IMR-90 (cell line): Measurements from ENCODE around the gene FKBP14. TPM values are rescaled to one million over a fixed set of nuclear protein-coding genes. Genes with fewer than 3 reads are reported as not detected.

ENCODE experiments used
- ATAC-seq: fragments of 200-7000 bp; cut with Tn5 transposase; 2 replicates; pipeline ENCODE4 v1.9.1; 2020; ENCODE audit warnings: low read depth, mild to moderate bottlenecking, moderate library complexity
- BruUV-seq: library from RNA; stranded (reverse); fragments of 400-500 nt; replicated peaks from 2 replicates; lab custom pipeline; 2021; lab: Mats Ljungman, UMichigan
- CTCF ChIA-PET: fragments of 300-600 bp; formaldehyde crosslinking; extraction: SDS; loops from one replicate; lab custom pipeline; 2021; ENCODE audit warnings: antibody characterized with exemption; lab: Yijun Ruan, JAX
- POLR2A ChIA-PET: fragments of 300-600 bp; sonication (Branson Sonifier 250); formaldehyde crosslinking; loops from one replicate; lab custom pipeline; 2022; ENCODE audit warnings: antibody characterized with exemption; ENCODE audit not compliant: unreplicated experiment; lab: Charles Lee
- DNase-seq: peaks from one replicate; pipeline ENCODE4 v3.0.0; 2013
- H2AFZ ChIP-seq: replicated peaks from 2 replicates; pipeline ENCODE3; 2013; ENCODE audit warnings: low read length, mild to moderate bottlenecking; ENCODE audit not compliant: poor library complexity
- H2AK5ac ChIP-seq: 2 replicates; pipeline ENCODE4 v1.6.1; 2013; ENCODE audit warnings: low read depth, low read length, inconsistent platforms
- H2AK9ac ChIP-seq: replicated peaks from 2 replicates; pipeline ENCODE3; 2013; ENCODE audit warnings: mild to moderate bottlenecking, low read depth, low read length, moderate library complexity; ENCODE audit not compliant: poor library complexity
- H2BK120ac ChIP-seq: 2 replicates; pipeline ENCODE4 v1.6.1; 2013; ENCODE audit warnings: low read depth, low read length, inconsistent platforms
- H2BK15ac ChIP-seq: 3 replicates; pipeline ENCODE4 v1.6.1; 2013; ENCODE audit warnings: low read depth, low read length, inconsistent platforms
- H2BK20ac ChIP-seq: 2 replicates; pipeline ENCODE4 v1.6.1; 2013; ENCODE audit warnings: low read depth, mild to moderate bottlenecking, inconsistent platforms, low read length, moderate library complexity
- H2BK5ac ChIP-seq: 2 replicates; pipeline ENCODE4 v1.6.1; 2013; ENCODE audit warnings: mild to moderate bottlenecking, low read depth, low read length, inconsistent platforms; ENCODE audit not compliant: poor library complexity, severe bottlenecking
- H3K14ac ChIP-seq: replicated peaks from 2 replicates; pipeline ENCODE4 v1.6.1; 2013; ENCODE audit warnings: low read depth, low read length, inconsistent platforms
- H3K18ac ChIP-seq: 2 replicates; pipeline ENCODE4 v1.6.1; 2013; ENCODE audit warnings: low read depth, low read length, control low read depth
- H3K23ac ChIP-seq: 2 replicates; pipeline ENCODE4 v1.6.1; 2013; ENCODE audit warnings: low read depth, low read length, inconsistent platforms
- H3K27ac ChIP-seq: 2 replicates; pipeline ENCODE4 v1.5.1; 2013; ENCODE audit warnings: mild to moderate bottlenecking, control low read depth, low read length; ENCODE audit not compliant: insufficient read depth
- H3K27me3 ChIP-seq: 2 replicates; pipeline ENCODE4 v1.6.1; 2013; ENCODE audit warnings: low read length; ENCODE audit not compliant: control insufficient read depth, insufficient read depth
- H3K36me3 ChIP-seq: 2 replicates; pipeline ENCODE4 v1.6.1; 2013; ENCODE audit warnings: low read length, mixed read lengths; ENCODE audit not compliant: control insufficient read depth, insufficient read depth
- H3K4ac ChIP-seq: 2 replicates; pipeline ENCODE4 v1.6.1; 2013; ENCODE audit warnings: low read depth, low read length, inconsistent platforms
- H3K4me1 ChIP-seq: 2 replicates; pipeline ENCODE4 v1.6.1; 2013; ENCODE audit warnings: low read length, mixed read lengths; ENCODE audit not compliant: control insufficient read depth, insufficient read depth
- H3K4me2 ChIP-seq: 2 replicates; pipeline ENCODE4 v1.6.1; 2013; ENCODE audit warnings: low read depth, mild to moderate bottlenecking, control low read depth, low read length, moderate library complexity
- H3K4me3 ChIP-seq: 2 replicates; pipeline ENCODE4 v1.5.1; 2013; ENCODE audit warnings: low read depth, mild to moderate bottlenecking, control low read depth, low read length, moderate library complexity; ENCODE audit not compliant: insufficient read depth
- H3K56ac ChIP-seq: 2 replicates; pipeline ENCODE4 v1.6.1; 2013; ENCODE audit warnings: low read length, inconsistent platforms; ENCODE audit not compliant: insufficient read depth; ENCODE audit errors: extremely low read depth
- H3K79me1 ChIP-seq, 2 experiments: 2 replicates each; pipeline ENCODE4 v1.6.1; 2013; ENCODE audit warnings: low read length in 2 of 2, inconsistent platforms in 1 of 2, low read depth in 1 of 2
- H3K9ac ChIP-seq: 2 replicates; pipeline ENCODE4 v1.6.1; 2013; ENCODE audit warnings: low read depth, low read length, control low read depth
- H3K9me1 ChIP-seq: 2 replicates; pipeline ENCODE4 v1.6.1; 2013; ENCODE audit warnings: low read length, inconsistent platforms; ENCODE audit not compliant: insufficient read depth
- H3K9me3 ChIP-seq: 2 replicates; pipeline ENCODE4 v1.6.1; 2013; ENCODE audit warnings: low read length; ENCODE audit not compliant: control insufficient read depth, insufficient read depth
- H4K20me1 ChIP-seq: 2 replicates; pipeline ENCODE4 v1.6.1; 2013; ENCODE audit warnings: low read length, inconsistent platforms; ENCODE audit not compliant: insufficient read depth
- H4K5ac ChIP-seq: 2 replicates; pipeline ENCODE4 v1.6.1; 2013; ENCODE audit warnings: mild to moderate bottlenecking, low read depth, low read length, control low read depth
- H4K8ac ChIP-seq, 2 experiments: 2 replicates each; pipeline ENCODE4 v1.6.1; 2013; ENCODE audit warnings: low read depth in 2 of 2, low read length in 2 of 2, control low read depth in 1 of 2, inconsistent platforms in 1 of 2
- H4K91ac ChIP-seq: 2 replicates; pipeline ENCODE4 v1.6.1; 2013; ENCODE audit warnings: low read depth, low read length, inconsistent platforms; ENCODE audit not compliant: insufficient read depth
- BHLHE40 ChIP-seq: fragments of 150-350 bp; IDR thresholded peaks from 2 replicates; pipeline ENCODE4 v1.6.1; 2016; ENCODE audit warnings: mild to moderate bottlenecking, low read depth, low read length
- CEBPB ChIP-seq: IDR thresholded peaks from 2 replicates; pipeline ENCODE4 v1.6.1; 2012; ENCODE audit warnings: low read depth, low read length, improper control_type of control experiment
- CHD1 ChIP-seq: IDR thresholded peaks from 2 replicates; pipeline ENCODE4 v1.6.1; 2012; ENCODE audit warnings: low read depth, low read length, improper control_type of control experiment
- FOS ChIP-seq: fragments of 150-350 bp; IDR thresholded peaks from 2 replicates; pipeline ENCODE4 v1.6.1; 2016; ENCODE audit warnings: low read depth, low read length
- MAFK ChIP-seq: IDR thresholded peaks from 2 replicates; pipeline ENCODE4 v1.6.1; 2012; ENCODE audit warnings: low read depth, low read length, improper control_type of control experiment
- MAZ ChIP-seq: IDR thresholded peaks from 2 replicates; pipeline ENCODE4 v1.6.1; 2012; ENCODE audit warnings: low read depth, mild to moderate bottlenecking, low read length, improper control_type of control experiment, moderate library complexity, borderline replicate concordance
- MXI1 ChIP-seq: IDR thresholded peaks from 2 replicates; pipeline ENCODE4 v1.6.1; 2012; ENCODE audit warnings: low read depth, mild to moderate bottlenecking, low read length, moderate library complexity, borderline replicate concordance
- NFE2L2 ChIP-seq: fragments of 150-350 bp; IDR thresholded peaks from 2 replicates; pipeline ENCODE4 v1.6.1; 2016; ENCODE audit warnings: low read depth, mild to moderate bottlenecking, low read length
- POLR2A ChIP-seq: IDR thresholded peaks from 2 replicates; pipeline ENCODE4 v1.6.1; 2012; ENCODE audit warnings: mild to moderate bottlenecking, low read depth, low read length
- RAD21 ChIP-seq: IDR thresholded peaks from 2 replicates; pipeline ENCODE4 v1.6.1; 2012; ENCODE audit warnings: low read length, improper control_type of control experiment
- RCOR1 ChIP-seq: IDR thresholded peaks from 2 replicates; pipeline ENCODE4 v1.6.1; 2012; ENCODE audit warnings: mild to moderate bottlenecking, low read length, improper control_type of control experiment; ENCODE audit not compliant: insufficient replicate concordance
- RFX5 ChIP-seq: IDR thresholded peaks from 2 replicates; pipeline ENCODE4 v1.8.0; 2012; ENCODE audit warnings: low read depth, mild to moderate bottlenecking, low read length, moderate library complexity
- SMC3 ChIP-seq: fragments of 150-350 bp; IDR thresholded peaks from 2 replicates; pipeline ENCODE4 v1.6.1; 2016; ENCODE audit warnings: low read depth, mild to moderate bottlenecking, antibody characterized with exemption, low read length, moderate library complexity
- WGBS, 2 experiments: methylation state at CpG; one replicate each; pipeline versions ENCODE4 v1.1.5 to v1.1.7; 2013; ENCODE audit warnings: missing lambda C conversion rate in 2 of 2; ENCODE audit not compliant: insufficient read length in 1 of 2; ENCODE audit errors: extremely low coverage in 2 of 2; 5-methylcytosine and 5-hydroxymethylcytosine counted together
- dilution Hi-C: fragments of 300-500 bp; cut with HindIII; formaldehyde crosslinking; loops from one replicate; pipeline ENCODE4 v1.14.3; 2018; ENCODE audit warnings: low sequenced_read_pairs; ENCODE audit not compliant: unreplicated experiment
- in situ Hi-C: fragments of 300-500 bp; cut with MboI; formaldehyde crosslinking; loops from 3 replicates; pipeline ENCODE4 v1.14.3; 2019; ENCODE audit warnings: low sequenced_read_pairs, inconsistent platforms, mixed read lengths
- intact Hi-C: fragments of 100-400 bp; cut with micrococcal nuclease; formaldehyde crosslinking; loops from 2 replicates; pipeline ENCODE4 v1.10.0; 2022
- polyA plus RNA-seq, 3 experiments: library from polyadenylated mRNA; depleted of rRNA; stranded (reverse); fragments of >200 nt; gene quantifications; 2 replicates each; pipeline ENCODE4 v1.2.3, GENCODE V29; 2012; ENCODE audit warnings: low replicate concordance in 1 of 3
- total RNA-seq: library from RNA; depleted of rRNA; stranded (reverse); fragments of >200 nt; gene quantifications from 2 replicates; pipeline ENCODE4 v1.2.3, GENCODE V29; 2012
- TF ChIP-seq, protein P1 (sequence below): fragments of 150-350 bp; IDR thresholded peaks from 2 replicates; pipeline ENCODE4 v1.6.1; 2016; ENCODE audit warnings: low read depth, mild to moderate bottlenecking, low read length, moderate library complexity, borderline replicate concordance
- TF ChIP-seq, protein P2 (sequence below): conservative IDR thresholded peaks from 2 replicates; pipeline ENCODE4 v1.5.1; 2012; ENCODE audit warnings: mild to moderate bottlenecking, low read depth, low read length, improper control_type of control experiment
- TF ChIP-seq, protein P3 (sequence below): fragments of 150-350 bp; IDR thresholded peaks from 2 replicates; pipeline ENCODE4 v1.6.1; 2017; ENCODE audit warnings: mild to moderate bottlenecking, antibody characterized with exemption, low read length, low read depth

The FKBP14 gene
- total and polyA plus RNA-seq, 2 of the 4 experiments (the other 2 are of a cell fraction): 26.3 to 27.1 TPM

DNA sequence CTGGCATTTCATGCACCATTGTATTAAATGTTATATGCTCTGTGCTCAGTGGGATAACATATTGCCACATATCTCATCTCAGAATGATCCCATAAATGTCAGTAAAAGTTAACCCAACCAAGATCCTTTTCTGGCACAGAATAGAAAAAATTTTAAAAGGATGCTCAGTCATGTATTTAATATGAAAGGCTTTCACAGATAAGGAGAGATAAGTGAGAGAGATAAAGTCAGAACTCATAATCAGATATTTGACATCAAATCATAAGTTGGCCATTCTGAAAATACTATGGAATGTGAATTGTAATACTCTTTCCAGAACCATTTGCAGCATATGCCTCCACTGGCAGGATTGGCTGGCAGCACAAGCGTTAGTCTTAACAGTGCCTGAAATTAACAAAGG is 40.2 kb upstream of the FKBP14 start:
- H4K20me1 ChIP-seq: no peaks in the 10 kb centered on the region
- H3K4me2 ChIP-seq: no peak overlapping the region
- H2BK20ac ChIP-seq: no peak overlapping the region
- H3K9me3 ChIP-seq: no peaks in the 10 kb centered on the region
- no peaks in the 10 kb centered on the region for H3K27me3 ChIP-seq
- H3K4me1 ChIP-seq: peaks cover 5% of the 10 kb centered on the region
- H2BK5ac ChIP-seq: no peak overlapping the region
- CTCF ChIA-PET: interaction anchor here (1.1 kb wide), 1 partner anchor 23 kb away, joined by 3 read pairs; no protein-coding TSS in a partner anchor
- H3K23ac ChIP-seq: no peak overlapping the region
- H3K79me1 ChIP-seq: peaks cover 0 to 3% of the 10 kb centered on the region in 2 experiments; a peak in 3 of 4 replicates
- no peak overlapping the region for H3K27ac ChIP-seq
- DNase-seq: no peak
- intact Hi-C loops (no loop called here), dilution Hi-C loops (no loop called here), in situ Hi-C loops (loop anchor here (25.0 kb wide), 1 partner anchor 329 kb away; no protein-coding TSS in a partner anchor)
- no peak overlapping the region for H3K18ac ChIP-seq
- no peak for ATAC-seq
- H2AK9ac ChIP-seq: no peak overlapping the region
- H2BK120ac ChIP-seq: no peak overlapping the region
- peaks cover 2% of the 10 kb centered on the region for H3K9me1 ChIP-seq
- no peak overlapping the region for H2AFZ ChIP-seq
- no peak overlapping the region for H3K56ac ChIP-seq
- no peak overlapping the region for H2AK5ac ChIP-seq
- H3K14ac ChIP-seq: no peak overlapping the region
- no TSS peak for BruUV-seq
- no peak overlapping the region for H3K4me3 ChIP-seq
- no peak overlapping the region for H3K4ac ChIP-seq
- POLR2A ChIA-PET: no interaction called here
- no peak overlapping the region for H2BK15ac ChIP-seq
- no peak overlapping the region for H4K8ac ChIP-seq
- 100% methylated on average over 1 of the region's 1 CpG; no CpG with 5 or more reads in 1 of the 2 experiments for WGBS, 2 experiments
- TF ChIP-seq RAD21: no peak
- TF ChIP-seq, protein P1, sequence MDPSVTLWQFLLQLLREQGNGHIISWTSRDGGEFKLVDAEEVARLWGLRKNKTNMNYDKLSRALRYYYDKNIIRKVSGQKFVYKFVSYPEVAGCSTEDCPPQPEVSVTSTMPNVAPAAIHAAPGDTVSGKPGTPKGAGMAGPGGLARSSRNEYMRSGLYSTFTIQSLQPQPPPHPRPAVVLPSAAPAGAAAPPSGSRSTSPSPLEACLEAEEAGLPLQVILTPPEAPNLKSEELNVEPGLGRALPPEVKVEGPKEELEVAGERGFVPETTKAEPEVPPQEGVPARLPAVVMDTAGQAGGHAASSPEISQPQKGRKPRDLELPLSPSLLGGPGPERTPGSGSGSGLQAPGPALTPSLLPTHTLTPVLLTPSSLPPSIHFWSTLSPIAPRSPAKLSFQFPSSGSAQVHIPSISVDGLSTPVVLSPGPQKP: no peak
- TF ChIP-seq, protein P2, sequence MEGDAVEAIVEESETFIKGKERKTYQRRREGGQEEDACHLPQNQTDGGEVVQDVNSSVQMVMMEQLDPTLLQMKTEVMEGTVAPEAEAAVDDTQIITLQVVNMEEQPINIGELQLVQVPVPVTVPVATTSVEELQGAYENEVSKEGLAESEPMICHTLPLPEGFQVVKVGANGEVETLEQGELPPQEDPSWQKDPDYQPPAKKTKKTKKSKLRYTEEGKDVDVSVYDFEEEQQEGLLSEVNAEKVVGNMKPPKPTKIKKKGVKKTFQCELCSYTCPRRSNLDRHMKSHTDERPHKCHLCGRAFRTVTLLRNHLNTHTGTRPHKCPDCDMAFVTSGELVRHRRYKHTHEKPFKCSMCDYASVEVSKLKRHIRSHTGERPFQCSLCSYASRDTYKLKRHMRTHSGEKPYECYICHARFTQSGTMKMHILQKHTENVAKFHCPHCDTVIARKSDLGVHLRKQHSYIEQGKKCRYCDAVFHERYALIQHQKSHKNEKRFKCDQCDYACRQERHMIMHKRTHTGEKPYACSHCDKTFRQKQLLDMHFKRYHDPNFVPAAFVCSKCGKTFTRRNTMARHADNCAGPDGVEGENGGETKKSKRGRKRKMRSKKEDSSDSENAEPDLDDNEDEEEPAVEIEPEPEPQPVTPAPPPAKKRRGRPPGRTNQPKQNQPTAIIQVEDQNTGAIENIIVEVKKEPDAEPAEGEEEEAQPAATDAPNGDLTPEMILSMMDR: no peak
- no peak for TF ChIP-seq CEBPB
- TF ChIP-seq, protein P3, sequence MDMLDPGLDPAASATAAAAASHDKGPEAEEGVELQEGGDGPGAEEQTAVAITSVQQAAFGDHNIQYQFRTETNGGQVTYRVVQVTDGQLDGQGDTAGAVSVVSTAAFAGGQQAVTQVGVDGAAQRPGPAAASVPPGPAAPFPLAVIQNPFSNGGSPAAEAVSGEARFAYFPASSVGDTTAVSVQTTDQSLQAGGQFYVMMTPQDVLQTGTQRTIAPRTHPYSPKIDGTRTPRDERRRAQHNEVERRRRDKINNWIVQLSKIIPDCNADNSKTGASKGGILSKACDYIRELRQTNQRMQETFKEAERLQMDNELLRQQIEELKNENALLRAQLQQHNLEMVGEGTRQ: no peak
- no peak for TF ChIP-seq MAFK
- no peak for TF ChIP-seq NFE2L2
- no peak for TF ChIP-seq CHD1
- TF ChIP-seq RCOR1: no peak
- no peak for TF ChIP-seq MAZ
- TF ChIP-seq POLR2A: no peak
- no peak for TF ChIP-seq FOS
- no peak for TF ChIP-seq SMC3
- no peak for TF ChIP-seq MXI1
- no peak for TF ChIP-seq RFX5
- TF ChIP-seq BHLHE40: no peak
- no peak overlapping the region for H4K5ac ChIP-seq
- H4K91ac ChIP-seq: no peak overlapping the region
- H3K36me3 ChIP-seq: peaks cover 14% of the 10 kb centered on the region
- no peak overlapping the region for H3K9ac ChIP-seq
